ENCODE data around the gene SLC9A9.
"Not testable (repeated sequence)": the region's sequence is repeated elsewhere in the genome, so short reads cannot be mapped to it uniquely, and the experiment has no call there.

SLC9A9 gene

GRCh38 chr3:143532091-143532490, 316.2 kb downstream of the SLC9A9 start:
- Histone ChIP-seq H3K4me1 (ENCODE audit: insufficient read depth, low read length) (peaks cover 11% of the 10 kb centered on the region), H3K27me3 (ENCODE audit: control insufficient read depth in 1 of 2, insufficient read depth in 2 of 2, low read length in 2 of 2) (no peaks in the 10 kb centered on the region), H3K36me3 (ENCODE audit: insufficient read depth, low read length) (no peaks in the 10 kb centered on the region), H3K9me3 (ENCODE audit: low read length) (no peaks in the 10 kb centered on the region), H3K9ac (ENCODE audit: low read length) (no peak overlapping the region), H3K4me3 (ENCODE audit: low read depth in 1 of 2, low read length in 2 of 2) (no peak overlapping the region), H3K27ac (ENCODE audit: low read depth, low read length) (no peak overlapping the region)

- no peak overlapping the region for H3K4me3 ChIP-seq (ENCODE audit: low read depth in 1 of 2, low read length in 2 of 2)
- H3K9me3 ChIP-seq (ENCODE audit: low read length): no peaks in the 10 kb centered on the region
- H3K27me3 ChIP-seq (ENCODE audit: control insufficient read depth in 1 of 2, insufficient read depth in 2 of 2, low read length in 2 of 2): no peaks in the 10 kb centered on the region
- no peaks in the 10 kb centered on the region for H3K36me3 ChIP-seq (ENCODE audit: insufficient read depth, low read length)
- H3K27ac ChIP-seq (ENCODE audit: low read depth, low read length): no peak overlapping the region
- no peak overlapping the region for H3K9ac ChIP-seq (ENCODE audit: low read length)
- H3K4me1 ChIP-seq (ENCODE audit: insufficient read depth, low read length): peaks cover 1% of the 10 kb centered on the region
Measured at GRCh38 chr3:143531101-143531500, 317.2 kb downstream of the SLC9A9 start.

DNA sequence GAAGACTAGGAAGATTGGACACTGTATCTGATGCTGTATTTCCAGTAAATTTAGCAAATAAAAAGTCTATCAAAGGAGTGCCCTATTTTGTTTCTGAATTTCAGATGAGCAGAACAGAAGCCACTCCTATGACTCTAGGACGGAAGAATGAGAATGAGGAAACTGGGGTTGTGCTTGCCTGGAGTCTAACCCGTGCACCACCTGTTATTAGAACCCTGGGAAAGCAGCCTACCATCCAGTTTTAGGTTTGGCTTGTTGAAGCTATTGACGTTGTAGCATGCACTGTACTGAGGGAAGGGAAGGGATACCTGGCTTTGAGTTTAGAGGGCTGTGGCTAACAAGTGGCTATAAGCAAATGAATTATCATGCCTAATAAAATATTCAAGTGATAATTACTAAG, 318.5 kb downstream of the SLC9A9 start:
- Histone ChIP-seq H3K36me3 (ENCODE audit: insufficient read depth, low read length) (no peaks in the 10 kb centered on the region), H3K4me3 (ENCODE audit: low read depth in 1 of 2, low read length in 2 of 2) (no peak overlapping the region), H3K9ac (ENCODE audit: low read length) (no peak overlapping the region), H3K9me3 (ENCODE audit: low read length) (no peaks in the 10 kb centered on the region), H3K4me1 (ENCODE audit: insufficient read depth, low read length) (no peaks in the 10 kb centered on the region), H3K27ac (ENCODE audit: low read depth, low read length) (no peak overlapping the region), H3K27me3 (ENCODE audit: control insufficient read depth in 1 of 2, insufficient read depth in 2 of 2, low read length in 2 of 2) (no peaks in the 10 kb centered on the region)

DNA sequence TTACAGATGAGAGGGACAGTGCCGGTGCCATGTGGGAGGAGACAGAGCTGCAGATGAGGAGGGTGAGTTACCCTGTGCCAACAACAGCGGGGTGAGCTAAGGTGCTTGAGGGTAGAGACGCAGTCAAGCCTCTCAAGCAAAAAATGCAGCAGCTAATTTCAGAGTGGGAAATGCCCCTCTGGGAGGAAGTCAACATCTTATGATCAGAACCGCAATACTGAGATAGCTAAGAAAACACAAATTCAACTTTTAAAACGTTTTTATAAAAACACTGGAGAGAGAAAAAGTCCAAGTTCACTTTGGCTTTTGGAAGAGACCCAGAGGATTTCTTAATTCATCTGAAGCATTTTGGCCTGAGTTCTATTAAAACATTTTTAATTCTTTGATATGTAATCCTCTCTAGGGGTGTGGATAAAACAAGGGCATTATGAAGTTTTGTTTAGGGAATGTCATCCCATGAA, 319.2 kb downstream of the SLC9A9 start:
- H3K4me3 ChIP-seq (ENCODE audit: low read depth in 1 of 2, low read length in 2 of 2): no peak overlapping the region
- H3K4me1 ChIP-seq (ENCODE audit: insufficient read depth, low read length): no peaks in the 10 kb centered on the region
- H3K27ac ChIP-seq (ENCODE audit: low read depth, low read length): no peak overlapping the region
- H3K27me3 ChIP-seq (ENCODE audit: control insufficient read depth in 1 of 2, insufficient read depth in 2 of 2, low read length in 2 of 2): no peaks in the 10 kb centered on the region
- no peak overlapping the region for H3K9ac ChIP-seq (ENCODE audit: low read length)
- H3K9me3 ChIP-seq (ENCODE audit: low read length): no peaks in the 10 kb centered on the region
- no peaks in the 10 kb centered on the region for H3K36me3 ChIP-seq (ENCODE audit: insufficient read depth, low read length)

- no peaks in the 10 kb centered on the region for H3K4me1 ChIP-seq (ENCODE audit: insufficient read depth, low read length)
- H3K9ac ChIP-seq (ENCODE audit: low read length): no peak overlapping the region
- H3K9me3 ChIP-seq (ENCODE audit: low read length): no peaks in the 10 kb centered on the region
- no peak overlapping the region for H3K4me3 ChIP-seq (ENCODE audit: low read depth in 1 of 2, low read length in 2 of 2)
- H3K36me3 ChIP-seq (ENCODE audit: insufficient read depth, low read length): no peaks in the 10 kb centered on the region
- no peak overlapping the region for H3K27ac ChIP-seq (ENCODE audit: low read depth, low read length)
- H3K27me3 ChIP-seq (ENCODE audit: control insufficient read depth in 1 of 2, insufficient read depth in 2 of 2, low read length in 2 of 2): no peaks in the 10 kb centered on the region
Measured at GRCh38 chr3:143526011-143526545, 322.2 kb downstream of the SLC9A9 start.

- Histone ChIP-seq H3K9me3 (ENCODE audit: low read length) (no peaks in the 10 kb centered on the region), H3K36me3 (ENCODE audit: insufficient read depth, low read length) (no peaks in the 10 kb centered on the region), H3K27me3 (ENCODE audit: control insufficient read depth in 1 of 2, insufficient read depth in 2 of 2, low read length in 2 of 2) (no peaks in the 10 kb centered on the region), H3K9ac (ENCODE audit: low read length) (no peak overlapping the region), H3K27ac (ENCODE audit: low read depth, low read length) (no peak overlapping the region), H3K4me1 (ENCODE audit: insufficient read depth, low read length) (no peaks in the 10 kb centered on the region), H3K4me3 (ENCODE audit: low read depth in 1 of 2, low read length in 2 of 2) (no peak overlapping the region)
Measured at GRCh38 chr3:143525408-143525807, 322.9 kb downstream of the SLC9A9 start.

- no peaks in the 10 kb centered on the region for H3K4me1 ChIP-seq (ENCODE audit: insufficient read depth, low read length)
- H3K9me3 ChIP-seq (ENCODE audit: low read length): no peaks in the 10 kb centered on the region
- H3K4me3 ChIP-seq (ENCODE audit: low read depth in 1 of 2, low read length in 2 of 2): no peak overlapping the region
Measured at GRCh38 chr3:143521803-143522202, 326.5 kb downstream of the SLC9A9 start.

GRCh38 chr3:143517131-143517530, 331.1 kb downstream of the SLC9A9 start:
- H3K9ac ChIP-seq (ENCODE audit: low read length); H3K27me3 ChIP-seq (ENCODE audit: control insufficient read depth in 1 of 2, insufficient read depth in 2 of 2, low read length in 2 of 2); H3K9me3 ChIP-seq (ENCODE audit: low read length); H3K4me3 ChIP-seq (ENCODE audit: low read depth in 1 of 2, low read length in 2 of 2); H3K27ac ChIP-seq (ENCODE audit: low read depth, low read length); H3K36me3 ChIP-seq (ENCODE audit: insufficient read depth, low read length); H3K4me1 ChIP-seq (ENCODE audit: insufficient read depth, low read length): not testable (repeated sequence)

More at GRCh38 chr3:143521803-143522202, 326.5 kb downstream of the SLC9A9 start:
- Histone ChIP-seq H3K27me3 (ENCODE audit: control insufficient read depth in 1 of 2, insufficient read depth in 2 of 2, low read length in 2 of 2) (no peaks in the 10 kb centered on the region), H3K36me3 (ENCODE audit: insufficient read depth, low read length) (no peaks in the 10 kb centered on the region), H3K27ac (ENCODE audit: low read depth, low read length) (no peak overlapping the region), H3K9ac (ENCODE audit: low read length) (no peak overlapping the region)

DNA sequence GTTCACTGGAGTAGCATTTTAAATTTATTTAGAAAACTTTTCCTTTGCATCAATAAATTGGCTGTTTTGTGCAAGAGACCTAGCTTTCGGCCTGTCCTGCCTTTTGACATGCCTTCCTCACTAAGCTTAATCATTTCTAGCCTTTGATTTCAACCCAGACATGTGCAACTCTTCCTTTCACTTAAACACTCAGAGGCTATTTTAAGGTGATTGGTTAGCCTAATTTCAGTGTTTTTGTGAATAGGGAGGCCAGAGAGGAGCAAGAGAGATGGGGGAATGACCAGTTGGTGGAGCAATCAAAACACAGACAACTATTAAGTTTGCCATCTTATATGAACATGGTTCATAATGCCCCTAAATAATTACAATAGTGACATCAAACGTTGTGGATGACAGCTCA, 333.4 kb downstream of the SLC9A9 start:
- H3K36me3 ChIP-seq (ENCODE audit: insufficient read depth, low read length): no peaks in the 10 kb centered on the region
- no peaks in the 10 kb centered on the region for H3K9me3 ChIP-seq (ENCODE audit: low read length)
- H3K9ac ChIP-seq (ENCODE audit: low read length): no peak overlapping the region
- no peaks in the 10 kb centered on the region for H3K27me3 ChIP-seq (ENCODE audit: control insufficient read depth in 1 of 2, insufficient read depth in 2 of 2, low read length in 2 of 2)
- H3K4me1 ChIP-seq (ENCODE audit: insufficient read depth, low read length): no peaks in the 10 kb centered on the region
- no peak overlapping the region for H3K27ac ChIP-seq (ENCODE audit: low read depth, low read length)
- H3K4me3 ChIP-seq (ENCODE audit: low read depth in 1 of 2, low read length in 2 of 2): no peak overlapping the region

GRCh38 chr3:143514109-143514508, 334.2 kb downstream of the SLC9A9 start:
- no peak overlapping the region for H3K9ac ChIP-seq (ENCODE audit: low read length)
- no peaks in the 10 kb centered on the region for H3K27me3 ChIP-seq (ENCODE audit: control insufficient read depth in 1 of 2, insufficient read depth in 2 of 2, low read length in 2 of 2)
- H3K9me3 ChIP-seq (ENCODE audit: low read length): no peaks in the 10 kb centered on the region
- H3K27ac ChIP-seq (ENCODE audit: low read depth, low read length): no peak overlapping the region
- no peak overlapping the region for H3K4me3 ChIP-seq (ENCODE audit: low read depth in 1 of 2, low read length in 2 of 2)
- no peaks in the 10 kb centered on the region for H3K36me3 ChIP-seq (ENCODE audit: insufficient read depth, low read length)
- no peaks in the 10 kb centered on the region for H3K4me1 ChIP-seq (ENCODE audit: insufficient read depth, low read length)

GRCh38 chr3:143511174-143511879, 336.9 kb downstream of the SLC9A9 start:
- Histone ChIP-seq H3K4me3 (ENCODE audit: low read depth in 1 of 2, low read length in 2 of 2) (no peak overlapping the region), H3K9ac (ENCODE audit: low read length) (no peak overlapping the region), H3K36me3 (ENCODE audit: insufficient read depth, low read length) (no peaks in the 10 kb centered on the region), H3K27me3 (ENCODE audit: control insufficient read depth in 1 of 2, insufficient read depth in 2 of 2, low read length in 2 of 2) (no peaks in the 10 kb centered on the region), H3K27ac (ENCODE audit: low read depth, low read length) (no peak overlapping the region), H3K4me1 (ENCODE audit: insufficient read depth, low read length) (peaks cover 10% of the 10 kb centered on the region), H3K9me3 (ENCODE audit: low read length) (no peaks in the 10 kb centered on the region)

- Histone ChIP-seq H3K9ac (ENCODE audit: low read length) (no peak overlapping the region), H3K4me1 (ENCODE audit: insufficient read depth, low read length) (peaks cover 10% of the 10 kb centered on the region), H3K27ac (ENCODE audit: low read depth, low read length) (no peak overlapping the region), H3K36me3 (ENCODE audit: insufficient read depth, low read length) (no peaks in the 10 kb centered on the region), H3K4me3 (ENCODE audit: low read depth in 1 of 2, low read length in 2 of 2) (no peak overlapping the region), H3K27me3 (ENCODE audit: control insufficient read depth in 1 of 2, insufficient read depth in 2 of 2, low read length in 2 of 2) (no peaks in the 10 kb centered on the region), H3K9me3 (ENCODE audit: low read length) (no peaks in the 10 kb centered on the region)
Measured at GRCh38 chr3:143510601-143511000, 337.7 kb downstream of the SLC9A9 start.
